ENCODE data around the gene LRRN4CL. TPM values are rescaled to one million over a fixed set of nuclear protein-coding genes. Genes with fewer than 3 reads are reported as not detected.

The LRRN4CL gene
- total RNA-seq, 2 donors from 2014 or later, result 2.8 to 8.0 TPM

- Histone ChIP-seq H3K36me3 (no peaks in the 10 kb centered on the region), H3K27ac (peak within 1 kb of the TSS; percentile 87 to 90), H3K4me3 (peak within 1 kb of the TSS; percentile 80 to 86), H3K4me1 (replicated peaks) (peaks cover 10% of the 10 kb centered on the region), H3K9me3 (no peaks in the 10 kb centered on the region), H3K27me3 (replicated peaks; ENCODE audit: insufficient read depth) (no peaks in the 10 kb centered on the region)
- peak; percentile 96 for DNase-seq (ENCODE audit: low spot score)
- TF ChIP-seq CTCF (IDR thresholded peaks at IDR 0.05) (no peak), POLR2AphosphoS5 (IDR thresholded peaks at IDR 0.05) (peak; percentile 97), POLR2A (IDR thresholded peaks at IDR 0.05) (peak; percentile 89)
- WGBS, result under 1% methylated on average over 42 of the region's 47 CpGs
- intact Hi-C loops (cut with DNase I), result no loop called here
These were observed 24.2 kb downstream of the LRRN4CL start, which contains the start of the genes C11orf98 and CSKMT for GRCh38 chr11:62665075-62665598. C11orf98 (minus strand) TSS chr11:62665210; CDS start chr11:62665169, 41 bp downstream. CSKMT (plus strand) TSS chr11:62665312; CDS start chr11:62665880, 568 bp downstream.

- Histone ChIP-seq H3K4me3 (peak overlapping the region; percentile 80 to 86), H3K27ac (peak overlapping the region; percentile 87 to 90), H3K4me1 (replicated peaks) (peaks cover 10% of the 10 kb centered on the region), H3K27me3 (replicated peaks; ENCODE audit: insufficient read depth) (no peaks in the 10 kb centered on the region), H3K9me3 (no peaks in the 10 kb centered on the region), H3K36me3 (no peaks in the 10 kb centered on the region)
- intact Hi-C loops (cut with DNase I), result no loop called here
- TF ChIP-seq POLR2A (IDR thresholded peaks at IDR 0.05), result no peak
- no peak for TF ChIP-seq CTCF (IDR thresholded peaks at IDR 0.05)
- no peak for TF ChIP-seq POLR2AphosphoS5 (IDR thresholded peaks at IDR 0.05)
- no peak for DNase-seq (ENCODE audit: low spot score)
- WGBS, result 3% methylated on average over 34 of the region's 36 CpGs
These were observed 24.8 kb downstream of the LRRN4CL start for GRCh38 chr11:62664405-62665074.

GRCh38 chr11:62656796-62657429 is 32.4 kb downstream of the LRRN4CL start:
- no peaks in the 10 kb centered on the region for H3K27me3 ChIP-seq (replicated peaks; ENCODE audit: insufficient read depth)
- intact Hi-C loops (cut with DNase I), result no loop called here
- H3K36me3 ChIP-seq, result no peaks in the 10 kb centered on the region
- no peak for TF ChIP-seq CTCF (IDR thresholded peaks at IDR 0.05)
- no peak for TF ChIP-seq POLR2A (IDR thresholded peaks at IDR 0.05)
- TF ChIP-seq POLR2AphosphoS5 (IDR thresholded peaks at IDR 0.05), result no peak
- no peak overlapping the region for H3K27ac ChIP-seq
- no peak overlapping the region for H3K4me3 ChIP-seq
- no peaks in the 10 kb centered on the region for H3K9me3 ChIP-seq
- no peak for DNase-seq (ENCODE audit: low spot score)
- H3K4me1 ChIP-seq (replicated peaks), result peaks cover 6% of the 10 kb centered on the region
- 51% methylated on average over 5 of the region's 5 CpGs for WGBS

GRCh38 chr11:62654297-62654696 is 35.0 kb downstream of the LRRN4CL start:
- intact Hi-C loops (cut with DNase I), result no loop called here
- Histone ChIP-seq H3K9me3 (no peaks in the 10 kb centered on the region), H3K36me3 (no peaks in the 10 kb centered on the region), H3K27ac (no peak overlapping the region), H3K27me3 (replicated peaks; ENCODE audit: insufficient read depth) (no peaks in the 10 kb centered on the region), H3K4me1 (replicated peaks) (peaks cover 6% of the 10 kb centered on the region), H3K4me3 (no peak overlapping the region)
- 91% methylated on average over 11 of the region's 11 CpGs for WGBS
- no peak for TF ChIP-seq CTCF (IDR thresholded peaks at IDR 0.05)
- no peak for TF ChIP-seq POLR2A (IDR thresholded peaks at IDR 0.05)
- no peak for TF ChIP-seq POLR2AphosphoS5 (IDR thresholded peaks at IDR 0.05)
- no peak for DNase-seq (ENCODE audit: low spot score)
